HL-60 (cell line): Measurements from ENCODE around the gene CD247.

Source experiments
- DNase-seq, 2 experiments: peaks; one replicate each; pipeline ENCODE4 v3.0.0-alpha.2; 2010 to 2020; ENCODE audit warnings: low read depth in 1 of 2, low spot score in 1 of 2
- H3K27ac ChIP-seq: fragments of 250-450 bp; sonication (Bioruptor Pico); replicated peaks from 2 replicates; pipeline ENCODE4 v1.5.1; 2020; ENCODE audit warnings: mild to moderate bottlenecking, moderate library complexity
- H3K27me3 ChIP-seq: fragments of 250-450 bp; sonication (Bioruptor Pico); 2 replicates; pipeline ENCODE4 v1.5.1; 2021; ENCODE audit warnings: mild to moderate bottlenecking, moderate library complexity; ENCODE audit not compliant: insufficient read depth, poor library complexity, severe bottlenecking
- H3K4me3 ChIP-seq: replicated peaks from 2 replicates; pipeline ENCODE4 v1.5.1; 2011; ENCODE audit warnings: mild to moderate bottlenecking, control low read depth, low read length; ENCODE audit not compliant: insufficient read depth
- CTCF ChIP-seq: IDR thresholded peaks from one replicate; pipeline ENCODE4 v1.5.1; 2011; ENCODE audit warnings: low read length, control low read depth, inconsistent platforms; ENCODE audit not compliant: insufficient read depth
- GABPA ChIP-seq: IDR thresholded peaks from 2 replicates; pipeline ENCODE4 v1.6.1; 2012; ENCODE audit warnings: low read depth
- POLR2AphosphoS5 ChIP-seq: IDR thresholded peaks from 2 replicates; pipeline ENCODE4 v1.6.1; 2012; ENCODE audit warnings: low read depth
- REST ChIP-seq: IDR thresholded peaks from 2 replicates; pipeline ENCODE4 v1.6.1; 2012; ENCODE audit warnings: low read depth; ENCODE audit not compliant: insufficient replicate concordance
- SPI1 ChIP-seq: IDR thresholded peaks from 2 replicates; pipeline ENCODE4 v1.6.1; 2012; ENCODE audit warnings: low read depth, mild to moderate bottlenecking, borderline replicate concordance

CD247 gene

GRCh38 chr1:167479331-167479979, 38.9 kb downstream of the CD247 start:
- no peak for TF ChIP-seq CTCF
- TF ChIP-seq POLR2AphosphoS5, result no peak
- TF ChIP-seq REST, result no peak
- TF ChIP-seq GABPA, result no peak
- TF ChIP-seq SPI1, result no peak
- no peak overlapping the region for H3K4me3 ChIP-seq
- no peaks in the 10 kb centered on the region for H3K27me3 ChIP-seq
- no peak overlapping the region for H3K27ac ChIP-seq
- DNase-seq, result no peak

- DNase-seq, result no peak
- H3K27me3 ChIP-seq, result no peaks in the 10 kb centered on the region
- no peak overlapping the region for H3K27ac ChIP-seq
- no peak overlapping the region for H3K4me3 ChIP-seq
- TF ChIP-seq CTCF (no peak), SPI1 (no peak), REST (no peak), POLR2AphosphoS5 (no peak), GABPA (no peak)
These were observed 40.3 kb downstream of the CD247 start for GRCh38 chr1:167477986-167478385.

GRCh38 chr1:167476061-167476460, 42.3 kb downstream of the CD247 start:
- H3K27ac ChIP-seq, result no peak overlapping the region
- no peak for TF ChIP-seq POLR2AphosphoS5
- no peak for DNase-seq
- H3K27me3 ChIP-seq, result no peaks in the 10 kb centered on the region
- H3K4me3 ChIP-seq, result no peak overlapping the region

- no peak overlapping the region for H3K27ac ChIP-seq
- no peaks in the 10 kb centered on the region for H3K27me3 ChIP-seq
- H3K4me3 ChIP-seq, result no peak overlapping the region
- TF ChIP-seq GABPA, result no peak
- TF ChIP-seq SPI1, result no peak
- TF ChIP-seq CTCF, result no peak
- no peak for TF ChIP-seq POLR2AphosphoS5
- no peak for TF ChIP-seq REST
- DNase-seq, result no peak
These were observed 44.1 kb downstream of the CD247 start for GRCh38 chr1:167474191-167474641.
